HCT116 (cell line): Measurements from ENCODE around the gene CCDC3. TPM values are rescaled to one million over a fixed set of nuclear protein-coding genes. Genes with fewer than 3 reads are reported as not detected.

Experiments
- ATAC-seq: fragments of 200-7000 bp; cut with Tn5 transposase; 2 replicates; pipeline ENCODE4 v1.9.1; 2020; ENCODE audit warnings: mild to moderate bottlenecking, moderate library complexity
- BruUV-seq: library from RNA; stranded (reverse); fragments of 400-500 nt; replicated peaks from 2 replicates; lab custom pipeline; 2021; lab: Mats Ljungman, UMichigan
- CTCF ChIA-PET: fragments of 300-600 bp; sonication (Branson Sonifier 250); formaldehyde crosslinking; loops from one replicate; lab custom pipeline; 2021; ENCODE audit warnings: antibody characterized with exemption; lab: Charles Lee
- POLR2A ChIA-PET: fragments of 300-600, 350-600 bp; sonication (Branson Sonifier 250); formaldehyde crosslinking; loops from one replicate; lab custom pipeline; 2021; ENCODE audit warnings: antibody characterized with exemption; lab: Charles Lee
- RAD21 ChIA-PET, 2 experiments: fragments of 300-600 bp; sonication (Branson Sonifier 250); formaldehyde crosslinking; loops; one replicate each; lab custom pipeline; 2023; ENCODE audit warnings: low total read pairs in 2 of 2; ENCODE audit not compliant: uncharacterized antibody in 2 of 2, unreplicated experiment in 2 of 2, low non-redundant PET in 1 of 2; lab: Charles Lee
- DNase-seq: peaks from one replicate; pipeline ENCODE4 v3.0.0-alpha.2; 2010; ENCODE audit warnings: low read depth, low spot score
- H2AFZ ChIP-seq: fragments of 200-600 bp; shearing (Covaris generic), sonication (generic); 2 replicates; pipeline ENCODE4 v1.6.1; 2017; ENCODE audit warnings: low read depth, mixed run types, mixed read lengths, antibody characterized with exemption, low read length; ENCODE audit not compliant: poor library complexity, severe bottlenecking
- H3K27ac ChIP-seq: 2 replicates; pipeline ENCODE4 v1.5.1; 2012; ENCODE audit warnings: low read depth, low read length
- H3K27me3 ChIP-seq: fragments of 200-600 bp; sonication (generic); 2 replicates; pipeline ENCODE4 v1.6.1; 2016; ENCODE audit warnings: mixed run types, low read length, mixed read lengths; ENCODE audit not compliant: insufficient read depth
- H3K36me3 ChIP-seq, 2 experiments: fragments of 200-500 bp in 1 of 2; fragments of 200-600 bp in 1 of 2; sonication (Bioruptor generic) in 1 of 2; sonication (generic) in 1 of 2; 2 replicates each; pipeline versions ENCODE4 v1.5.1 to v1.6.1; 2014 to 2016; ENCODE audit warnings: low read length in 2 of 2, inconsistent platforms in 1 of 2, mixed read lengths in 1 of 2, mixed run types in 1 of 2; ENCODE audit not compliant: insufficient read depth in 2 of 2, control insufficient read depth in 1 of 2
- H3K4me1 ChIP-seq, 2 experiments: fragments of 200-600 bp in 1 of 2; sonication (generic) in 1 of 2; 2 replicates each; pipeline versions ENCODE4 v1.5.1 to v1.6.1; 2012 to 2017; ENCODE audit warnings: low read length in 2 of 2, inconsistent platforms in 1 of 2, mild to moderate bottlenecking in 1 of 2, mixed read lengths in 1 of 2, mixed run types in 1 of 2, moderate library complexity in 1 of 2; ENCODE audit not compliant: insufficient read depth in 2 of 2, control insufficient read depth in 1 of 2
- H3K4me2 ChIP-seq: fragments of 200-600 bp; sonication (generic); 2 replicates; pipeline ENCODE4 v1.6.1; 2017; ENCODE audit warnings: mixed run types, low read length, mixed read lengths
- H3K4me3 ChIP-seq, 2 experiments: fragments of 200-600 bp in 1 of 2; sonication (generic) in 1 of 2; replicated peaks in 1 of 2; 2 replicates each; pipeline ENCODE4 v1.5.1; 2011 to 2016; ENCODE audit warnings: low read length in 2 of 2, control low read depth in 1 of 2, low read depth in 1 of 2, mild to moderate bottlenecking in 1 of 2, mixed read lengths in 1 of 2, mixed run types in 1 of 2
- H3K79me2 ChIP-seq: fragments of 200-600 bp; sonication (generic); 2 replicates; pipeline ENCODE4 v1.6.1; 2017; ENCODE audit warnings: mild to moderate bottlenecking, mixed run types, low read length, moderate library complexity, mixed read lengths; ENCODE audit not compliant: insufficient read depth
- H3K9ac ChIP-seq: fragments of 200-600 bp; sonication (generic); 2 replicates; pipeline ENCODE4 v1.6.1; 2016; ENCODE audit warnings: low read length, mixed read lengths
- H3K9me2 ChIP-seq: fragments of 200-600 bp; sonication (generic), shearing (Covaris generic); 2 replicates; pipeline ENCODE4 v1.6.1; 2017; ENCODE audit warnings: mixed run types, mild to moderate bottlenecking, moderate library complexity; ENCODE audit not compliant: insufficient read depth
- H3K9me3 ChIP-seq, 2 experiments: fragments of 200-500 bp in 1 of 2; fragments of 200-600 bp in 1 of 2; sonication (Bioruptor generic) in 1 of 2; sonication (generic) in 1 of 2; 2 replicates each; pipeline ENCODE4 v1.6.1; 2014 to 2017; ENCODE audit warnings: low read length in 2 of 2, mixed read lengths in 2 of 2, inconsistent platforms in 1 of 2, low read depth in 1 of 2, mild to moderate bottlenecking in 1 of 2, mixed run types in 1 of 2, moderate library complexity in 1 of 2; ENCODE audit not compliant: control insufficient read depth in 1 of 2, insufficient read depth in 1 of 2
- H4K20me1 ChIP-seq: fragments of 200-600 bp; sonication (generic), shearing (Covaris generic); 2 replicates; pipeline ENCODE4 v1.6.1; 2017; ENCODE audit warnings: mixed run types, mild to moderate bottlenecking, moderate library complexity; ENCODE audit not compliant: insufficient read depth
- ATF3 ChIP-seq: IDR thresholded peaks from 2 replicates; pipeline ENCODE4 v1.6.1; 2012
- CBX3 ChIP-seq: IDR thresholded peaks from 2 replicates; pipeline ENCODE4 v1.6.1; 2012; ENCODE audit warnings: low read depth
- EZH2phosphoT487 ChIP-seq: fragments of 200-600 bp; IDR thresholded peaks from 2 replicates; pipeline ENCODE4 v1.6.1; 2018; ENCODE audit warnings: antibody characterized with exemption, borderline replicate concordance
- JUND ChIP-seq: IDR thresholded peaks from 2 replicates; pipeline ENCODE4 v1.6.1; 2012
- POLR2A ChIP-seq: IDR thresholded peaks from 2 replicates; pipeline ENCODE4 v1.7.0; 2011; ENCODE audit warnings: borderline replicate concordance; ENCODE audit not compliant: insufficient read depth, insufficient read length; ENCODE audit errors: extremely low read depth
- intact Hi-C: fragments of 100-400 bp; cut with micrococcal nuclease; formaldehyde crosslinking; loops from 2 replicates; pipeline ENCODE4 v1.10.0; 2022
- total RNA-seq: library from RNA; stranded (reverse); gene quantifications from one replicate; pipeline ENCODE4 v1.2.1, GENCODE V29; 2021; ENCODE audit not compliant: unreplicated experiment

CCDC3 gene
- total RNA-seq, 1 experiment from 2014 or later: 10.5 TPM

- Histone ChIP-seq H3K9ac (no peak overlapping the region), H3K36me3 (no peaks in the 10 kb centered on the region), H2AFZ (no peak overlapping the region), H4K20me1 (no peaks in the 10 kb centered on the region), H3K27me3 (no peaks in the 10 kb centered on the region), H3K27ac (no peak overlapping the region), H3K4me2 (no peak overlapping the region), H3K9me2 (no peaks in the 10 kb centered on the region)
- POLR2A ChIA-PET: no interaction called here
- RAD21 ChIA-PET: no interaction called here
- intact Hi-C loops: no loop called here
- ATAC-seq: no peak
- TF ChIP-seq CBX3 (no peak), EZH2phosphoT487 (no peak), ATF3 (no peak)
- TF ChIP-seq, all 23 proteins: peak for 0
- Histone ChIP-seq H3K4me1 (no peaks in the 10 kb centered on the region), H3K4me3 (no peak overlapping the region), H3K9me3 (no peaks in the 10 kb centered on the region), H3K79me2 (no peaks in the 10 kb centered on the region)
- no TSS peak for BruUV-seq
- DNase-seq: no peak
- CTCF ChIA-PET: no interaction called here
Observed at GRCh38 chr10:12961416-12962205, 39.9 kb downstream of the CCDC3 start.

DNA sequence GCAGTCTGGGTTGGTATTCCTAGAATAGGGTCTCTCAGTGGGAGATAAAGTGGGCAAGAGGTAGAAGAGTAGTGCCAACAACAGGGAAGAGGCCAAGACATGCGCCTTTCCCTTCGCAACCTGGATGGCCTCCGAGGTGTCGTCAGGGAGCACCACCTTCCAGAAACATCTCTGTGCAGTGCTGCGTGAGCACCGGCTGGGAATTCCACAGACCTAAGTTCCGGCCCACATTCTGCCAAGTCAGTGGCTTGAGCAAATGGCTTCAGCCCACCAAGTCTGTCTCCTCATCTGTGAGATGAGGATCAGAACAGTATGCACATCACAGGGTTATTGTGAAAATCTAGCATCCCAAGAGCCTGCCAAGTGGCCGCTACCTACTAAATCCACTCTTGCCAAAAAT, 40.6 kb downstream of the CCDC3 start:
- H2AFZ ChIP-seq: no peak overlapping the region

More for the DNA sequence above, 40.6 kb downstream of the CCDC3 start:
- DNase-seq (no peak), ATAC-seq (no peak)
- Histone ChIP-seq H4K20me1 (no peaks in the 10 kb centered on the region), H3K36me3 (no peaks in the 10 kb centered on the region), H3K4me1 (no peaks in the 10 kb centered on the region), H3K9me2 (no peaks in the 10 kb centered on the region), H3K27ac (no peak overlapping the region), H3K79me2 (no peaks in the 10 kb centered on the region), H3K9me3 (no peaks in the 10 kb centered on the region), H3K27me3 (no peaks in the 10 kb centered on the region), H3K4me3 (no peak overlapping the region), H3K9ac (no peak overlapping the region), H3K4me2 (no peak overlapping the region)
- ChIA-PET CTCF (no interaction called here), RAD21 (no interaction called here), POLR2A (no interaction called here)
- no TSS peak for BruUV-seq
- TF ChIP-seq EZH2phosphoT487 (no peak), POLR2A (no peak), JUND (no peak)
- intact Hi-C loops: no loop called here
